HEK293 (cell line): ENCODE measurements around the gene SCYGR4.
"Not testable (repeated sequence)": the region's sequence is repeated elsewhere in the genome, so short reads cannot be mapped to it uniquely, and the experiment has no call there.

Source experiments
- CTCF ChIP-seq: fragments of 450-650 bp; formaldehyde crosslinking; IDR thresholded peaks from 2 replicates; pipeline ENCODE4 v1.5.1; 2016; ENCODE audit warnings: missing biosample characterization, missing genetic modification characterization
- GFI1B ChIP-seq: fragments of 450-650 bp; formaldehyde crosslinking; IDR thresholded peaks from 2 replicates; pipeline ENCODE4 v1.5.1; 2016; ENCODE audit warnings: missing biosample characterization, missing genetic modification characterization
- PBX3 ChIP-seq: sonication (generic); formaldehyde crosslinking; IDR thresholded peaks from 2 replicates; pipeline ENCODE4 v1.8.1; 2022; ENCODE audit warnings: mild to moderate bottlenecking, moderate library complexity, missing genetic modification reagents
- REST ChIP-seq: fragments of 450-650 bp; formaldehyde crosslinking; IDR thresholded peaks from 2 replicates; pipeline ENCODE4 v1.5.1; 2016; ENCODE audit warnings: missing biosample characterization, missing genetic modification characterization
- ZNF561 ChIP-seq: fragments of 450-650 bp; IDR thresholded peaks from 2 replicates; pipeline ENCODE4 v1.5.1; 2018; ENCODE audit warnings: missing biosample characterization, missing genetic modification characterization, borderline replicate concordance
- ZNF785 ChIP-seq: fragments of 450-650 bp; formaldehyde crosslinking; IDR thresholded peaks from 2 replicates; pipeline ENCODE4 v1.5.1; 2016; ENCODE audit warnings: missing biosample characterization, missing genetic modification characterization
- ZSCAN30 ChIP-seq: fragments of 450-650 bp; IDR thresholded peaks from 2 replicates; pipeline ENCODE4 v1.5.1; 2018; ENCODE audit warnings: missing biosample characterization, mild to moderate bottlenecking, missing genetic modification characterization, moderate library complexity

- not testable (repeated sequence) for TF ChIP-seq GFI1B; PBX3 (CRISPR knock-in tag); ZNF561; ZSCAN30 (tag by site-specific recombination); ZNF785 (tag by site-specific recombination); CTCF; REST (tag by site-specific recombination)
Observed at GRCh38 chr2:227598835-227599503, 18.3 kb upstream of the SCYGR4 start, which contains the start of gene SCYGR2.
